SW 1271 (cell line): ENCODE measurements around the gene DDI1.
"Not testable (repeated sequence)": the region's sequence is repeated elsewhere in the genome, so short reads cannot be mapped to it uniquely, and the experiment has no call there.

Experiments used
- DNase-seq, 2 experiments: peaks; one replicate each; lab custom pipeline; 2025; lab: John Stamatoyannopoulos, UW

Gene DDI1

DNA sequence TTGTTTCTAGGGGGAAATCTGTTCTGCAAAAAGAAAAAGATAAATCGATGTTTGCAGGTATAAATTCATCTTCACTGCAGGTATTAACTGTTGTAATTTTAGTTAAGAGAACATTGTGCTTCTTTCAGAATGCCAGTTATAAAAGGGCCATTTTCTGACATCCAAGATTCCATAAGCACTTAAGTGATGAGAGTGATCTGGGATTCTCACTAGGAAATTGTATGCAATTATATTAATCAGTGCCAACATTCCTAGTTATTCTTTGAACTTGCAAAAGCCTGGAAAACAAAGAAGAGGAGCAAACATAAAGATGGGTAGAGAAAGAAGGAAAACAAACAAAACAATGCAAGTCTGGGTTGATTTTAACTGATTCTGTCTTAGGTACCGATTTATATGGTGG is 5.4 kb downstream of the DDI1 start:
- no peak for DNase-seq

DNA sequence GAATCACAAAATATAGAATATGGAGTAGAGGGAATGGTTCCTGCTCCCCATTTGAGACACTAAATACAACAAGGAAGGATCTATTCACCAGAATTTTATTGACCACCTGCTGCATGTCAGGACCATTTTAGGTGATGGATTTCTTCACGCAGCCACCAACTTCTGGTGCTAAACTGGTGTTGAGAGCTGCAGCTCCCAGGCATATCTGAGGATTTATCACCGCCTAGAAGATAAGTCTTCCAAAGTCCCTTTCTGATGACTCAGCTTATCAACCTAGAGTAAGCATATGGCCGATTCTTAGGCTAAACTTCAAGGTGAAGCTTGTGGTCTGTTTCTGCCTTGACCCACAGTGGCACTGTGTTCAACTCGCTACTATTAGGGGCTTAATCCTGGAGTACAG is 6.7 kb downstream of the DDI1 start:
- DNase-seq = no peak

DNA sequence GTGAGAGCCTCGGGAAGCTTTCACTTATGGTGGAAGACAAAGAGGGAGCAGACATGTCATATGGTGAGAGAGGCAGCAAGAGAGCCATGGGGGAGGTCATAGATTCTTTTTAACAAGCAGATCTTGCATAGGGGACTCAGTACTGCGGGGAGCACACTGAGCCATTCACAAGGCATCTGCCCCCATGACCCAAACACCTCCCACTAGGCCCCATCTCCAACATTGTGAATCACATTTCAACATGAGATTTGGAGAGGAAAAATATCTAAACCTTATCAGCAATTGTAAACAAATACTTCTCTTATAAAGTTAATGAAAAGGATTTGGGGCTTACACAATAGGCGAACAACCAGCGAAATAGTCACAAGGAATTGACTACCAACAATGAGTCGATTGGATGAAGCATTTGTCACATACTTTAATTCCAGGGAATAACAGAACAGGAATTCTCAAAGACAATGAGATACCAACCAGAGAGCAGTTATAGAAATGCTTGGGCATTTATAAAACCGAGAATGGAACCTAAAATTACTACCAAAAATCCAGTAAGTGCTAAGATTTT is 7.3 kb downstream of the DDI1 start:
- DNase-seq = no peak

DNA sequence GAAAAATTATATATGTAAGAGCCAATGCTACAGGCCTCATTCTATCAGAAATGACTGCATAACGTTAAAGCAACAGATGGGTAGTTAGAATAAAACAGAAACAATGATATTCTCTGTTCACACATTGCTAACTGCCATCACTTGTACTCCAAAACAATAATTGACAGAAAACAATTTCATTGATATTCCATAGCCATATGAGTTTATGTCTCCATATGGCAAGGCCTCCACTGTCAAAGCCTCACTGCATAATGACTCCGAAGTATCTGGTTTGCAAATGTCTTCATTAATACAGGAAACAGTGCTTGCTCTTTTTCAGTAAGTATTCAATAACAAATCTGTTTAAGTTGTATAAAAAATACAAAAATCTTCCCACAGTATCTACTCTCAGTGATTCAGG is 9.9 kb downstream of the DDI1 start:
- DNase-seq = no peak

DNA sequence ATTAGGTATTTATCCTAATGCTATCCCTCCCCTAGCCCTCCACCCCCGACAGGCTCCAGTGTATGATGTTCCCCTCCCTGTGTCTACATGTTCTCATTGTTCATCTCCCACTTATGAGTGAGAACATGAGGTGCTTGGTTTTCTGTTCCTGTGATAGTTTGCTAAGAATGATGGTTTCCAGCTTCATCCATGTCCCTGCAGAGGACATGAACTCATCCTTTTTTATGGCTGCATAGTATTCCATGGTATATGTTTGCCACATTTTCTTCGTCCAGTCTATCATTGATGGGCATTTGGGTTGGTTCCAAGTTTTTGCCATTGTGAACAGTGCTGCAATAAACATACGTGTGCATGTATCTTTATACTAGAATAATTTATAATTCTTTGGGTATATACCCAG is 10.4 kb downstream of the DDI1 start:
- DNase-seq = not testable (repeated sequence)

DNA sequence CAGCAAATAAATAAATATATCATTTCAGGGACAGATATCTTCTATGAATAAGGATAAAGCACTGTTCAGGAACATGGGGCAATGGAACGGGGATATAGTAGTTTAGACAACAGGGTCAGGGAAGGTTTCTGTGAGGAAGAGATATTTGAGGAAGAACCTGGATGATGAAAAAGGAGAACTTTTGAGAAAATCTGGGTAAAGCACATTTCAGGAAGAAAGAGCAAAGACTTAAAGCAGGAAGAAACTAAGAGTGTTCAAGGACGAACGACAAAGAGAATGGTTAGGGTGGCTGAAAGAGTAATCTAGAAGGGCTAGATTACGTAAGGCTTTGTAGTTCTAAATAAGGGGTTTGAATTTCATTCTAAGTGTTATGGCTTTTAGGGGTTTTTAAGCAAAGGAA is 12.7 kb downstream of the DDI1 start:
- DNase-seq = no peak

- DNase-seq = no peak
Observed at GRCh38 chr11:104051778-104052177, 15.3 kb downstream of the DDI1 start.

DNA sequence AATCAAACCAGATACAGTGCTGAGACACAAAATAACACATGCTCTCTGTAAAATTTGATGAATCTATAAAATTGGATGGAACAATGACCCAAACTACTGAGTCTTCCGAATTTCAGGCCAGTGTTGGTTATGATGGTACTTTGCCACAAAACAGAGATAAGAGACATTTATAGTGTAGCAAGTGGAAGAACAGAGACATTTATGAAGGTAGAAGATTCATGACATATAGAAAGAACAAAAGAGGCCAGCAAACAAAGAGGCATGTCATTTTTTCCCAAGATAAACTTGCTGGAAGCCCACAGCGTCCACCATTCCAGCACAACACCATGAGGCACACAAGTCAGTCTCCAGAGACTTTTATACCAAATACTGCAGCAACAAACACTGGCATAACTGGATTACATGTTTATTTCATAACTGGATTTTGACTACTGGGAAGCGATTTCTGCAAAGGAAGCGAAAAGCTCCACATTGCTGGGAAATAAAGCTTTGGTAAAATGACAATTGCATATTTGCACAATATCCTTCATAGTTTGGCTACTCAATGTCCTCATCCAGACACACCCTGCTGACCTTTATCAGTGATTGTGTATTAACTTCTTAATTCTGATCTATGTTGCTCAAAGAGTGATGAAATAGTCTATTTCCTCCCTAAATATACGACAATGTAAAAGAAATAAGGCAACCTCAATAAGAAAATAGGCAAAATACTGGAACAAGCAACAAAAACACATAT is 17.5 kb downstream of the DDI1 start:
- DNase-seq = no peak

DNA sequence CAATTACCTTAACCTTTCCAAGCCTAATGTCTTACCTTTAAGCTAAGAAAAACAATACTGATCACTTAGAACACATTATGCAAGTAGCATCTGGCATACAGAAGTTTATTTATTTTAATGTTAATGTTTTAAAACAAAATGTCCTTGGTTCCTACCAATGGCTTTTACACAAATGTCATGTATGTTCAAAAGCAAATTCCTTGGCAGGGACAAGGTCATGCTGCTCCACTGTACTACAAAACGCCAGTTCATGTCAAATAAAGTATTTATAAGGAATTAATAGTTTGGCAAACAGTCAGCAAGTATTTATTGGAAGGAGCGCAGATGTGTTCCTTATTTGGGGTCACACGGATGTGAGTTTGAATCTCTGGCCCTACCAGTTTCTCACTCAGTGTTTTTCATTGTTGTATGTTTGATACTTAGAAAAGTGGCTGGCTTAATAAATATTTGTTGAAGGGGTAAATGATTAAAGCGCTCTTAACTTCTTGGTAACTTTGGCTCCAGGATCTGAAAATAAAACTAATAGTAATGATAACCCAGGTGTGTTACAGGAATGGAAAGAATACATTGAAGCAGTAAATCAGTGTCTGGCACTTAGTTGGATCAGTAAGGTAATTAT is 18.6 kb downstream of the DDI1 start:
- DNase-seq = no peak

- no peak for DNase-seq
Observed at GRCh38 chr11:104055596-104055995, 19.2 kb downstream of the DDI1 start.

DNA sequence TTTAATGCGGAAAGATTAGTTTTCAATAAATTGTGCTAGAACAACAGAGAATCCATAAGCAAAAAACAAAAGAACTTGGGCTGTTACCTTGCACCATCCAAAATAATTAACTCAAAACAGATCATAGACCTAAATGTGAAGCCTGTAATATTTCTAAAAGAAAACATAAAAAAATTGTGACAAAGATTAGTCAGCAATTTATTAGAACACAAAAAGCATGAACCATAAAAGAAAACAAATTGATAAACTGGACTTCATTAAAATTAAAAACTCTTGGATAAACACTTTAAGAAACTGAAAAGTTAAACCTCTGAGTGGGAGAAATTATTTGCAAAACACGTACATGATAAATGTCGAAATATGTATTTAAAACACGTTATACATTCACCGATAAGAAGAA is 21.5 kb downstream of the DDI1 start:
- no peak for DNase-seq

GRCh38 chr11:104058680-104059079 is 22.2 kb downstream of the DDI1 start:
- no peak for DNase-seq

DNA sequence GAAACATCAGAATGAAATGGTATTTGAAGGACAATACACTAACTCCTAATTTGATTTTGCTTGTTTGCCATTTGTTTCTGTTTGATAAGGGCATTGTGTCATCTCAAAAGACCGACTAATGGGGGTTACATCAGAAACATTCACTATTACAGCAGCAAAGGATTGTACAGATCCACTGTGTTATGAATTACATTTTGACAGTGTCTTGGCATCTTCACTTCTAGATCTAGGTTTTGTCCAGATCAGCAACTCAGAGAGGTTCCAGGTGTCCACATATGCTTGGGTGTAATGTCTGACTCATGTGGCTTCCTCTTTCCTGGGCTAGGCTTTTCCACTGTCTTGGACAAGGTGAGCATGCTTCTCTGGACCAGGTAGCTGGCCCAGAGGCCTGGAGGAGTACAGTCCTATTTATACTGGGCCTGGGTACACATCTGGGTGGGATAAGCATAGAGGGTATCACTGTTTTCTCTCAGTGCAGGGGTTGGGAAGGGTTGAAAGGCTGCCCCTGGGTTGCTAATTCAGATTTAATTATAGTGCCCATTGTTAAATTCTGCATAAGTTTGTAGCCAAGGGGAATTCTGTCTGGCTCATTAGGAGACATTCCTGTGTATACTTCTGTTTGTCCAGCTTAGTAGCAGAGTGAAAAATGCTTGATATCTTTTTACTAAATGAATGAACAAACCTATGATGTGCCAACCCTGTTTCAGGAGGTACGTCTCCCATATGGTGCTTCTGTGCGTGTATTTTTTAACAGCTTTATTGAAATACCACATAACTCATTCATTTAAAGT is 23.8 kb downstream of the DDI1 start:
- no peak for DNase-seq

- DNase-seq = no peak
Observed at GRCh38 chr11:104060820-104061219, 24.4 kb downstream of the DDI1 start.

- no peak for DNase-seq
Observed at GRCh38 chr11:104061853-104062521, 25.5 kb downstream of the DDI1 start.

DNA sequence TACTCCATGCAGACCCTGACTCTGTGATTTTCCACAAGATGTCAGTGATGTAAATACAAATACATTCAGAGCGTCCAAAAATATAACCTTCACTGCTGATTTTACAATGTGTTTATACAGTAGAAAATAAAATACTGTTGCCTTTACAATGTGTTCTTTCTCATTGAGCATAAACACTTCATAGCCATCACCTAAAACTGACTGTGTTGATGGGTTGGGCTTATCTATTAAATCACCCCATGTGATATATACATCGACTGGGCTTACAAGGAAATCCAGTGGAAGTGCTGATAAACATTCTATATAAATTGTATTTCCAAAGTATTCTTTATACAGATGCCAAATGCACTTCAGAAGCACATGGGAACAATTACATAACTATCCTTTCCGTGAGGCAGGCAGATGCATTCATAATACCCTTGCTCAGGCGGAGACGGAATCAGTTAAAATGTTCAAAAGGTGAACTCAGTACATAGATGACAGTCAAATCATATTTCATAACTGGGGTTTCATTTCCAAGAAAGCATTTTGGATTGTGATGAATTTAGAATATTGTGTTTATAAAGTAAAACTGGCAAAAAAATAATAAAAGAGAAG is 27.7 kb downstream of the DDI1 start:
- no peak for DNase-seq

GRCh38 chr11:104067534-104067933 is 31.1 kb downstream of the DDI1 start:
- no peak for DNase-seq

DNA sequence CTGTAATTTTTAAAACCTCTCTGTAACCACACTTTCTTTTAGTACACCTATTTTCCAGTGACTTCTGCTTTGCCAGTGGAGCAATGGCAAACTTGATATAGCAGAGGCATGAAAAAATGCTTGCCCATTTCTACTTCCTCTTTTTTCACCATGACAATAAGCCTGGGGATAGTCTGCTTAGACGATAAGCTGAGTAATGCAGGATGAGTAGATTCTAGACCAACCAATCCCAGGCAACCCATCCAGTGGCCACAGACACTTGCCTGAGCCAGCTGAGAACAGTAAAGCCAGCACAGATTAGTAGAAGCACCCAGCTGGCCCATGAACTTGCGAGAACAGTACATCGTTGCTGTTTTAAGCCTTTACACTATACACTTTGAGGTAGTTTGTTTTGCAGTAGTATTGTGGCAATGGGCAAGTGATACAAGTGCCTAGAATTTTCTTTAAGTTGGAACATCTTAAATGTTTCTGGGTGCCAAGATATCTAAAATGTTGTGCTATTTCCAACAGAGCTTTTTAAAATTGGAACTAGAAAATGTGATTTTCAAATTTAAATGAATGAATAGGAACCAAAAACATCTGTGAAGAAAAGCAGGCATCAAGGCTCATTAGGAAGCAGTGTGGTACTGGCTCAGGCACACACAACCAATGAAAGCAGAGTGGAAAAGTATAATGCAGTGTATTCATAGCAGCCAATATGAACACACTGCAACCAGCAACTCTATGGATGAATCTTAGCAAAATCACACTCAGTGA is 37.7 kb downstream of the DDI1 start:
- DNase-seq = no peak

DNA sequence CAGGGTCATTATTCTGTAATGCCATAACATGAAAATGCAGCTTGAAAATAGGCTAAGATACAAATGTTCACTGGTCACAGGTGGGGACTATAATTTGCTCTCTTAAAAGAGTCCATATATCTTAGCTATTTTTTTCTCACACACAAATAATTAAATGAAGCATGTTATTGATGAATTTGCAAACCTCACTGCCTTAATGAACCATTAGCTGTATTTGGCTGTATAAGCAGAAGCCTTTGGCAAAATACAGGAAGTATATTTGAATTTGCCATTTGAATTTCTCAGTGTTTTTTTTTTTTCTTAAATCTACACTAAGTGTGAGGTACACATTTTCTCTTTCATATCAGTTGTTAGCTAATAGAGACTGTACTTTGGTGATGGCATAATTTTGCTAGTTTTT is 38.7 kb downstream of the DDI1 start:
- no peak for DNase-seq

GRCh38 chr11:104075706-104076105 is 39.3 kb downstream of the DDI1 start:
- DNase-seq = no peak

- DNase-seq = no peak
Observed at GRCh38 chr11:104076455-104076854, 40.0 kb downstream of the DDI1 start.
